Astrocyte of the spinal cord (primary cell): ENCODE results near the gene SPEG.

Experiments
- DNase-seq: peaks from one replicate; pipeline ENCODE4 v3.0.0; 2011; ENCODE audit warnings: low read depth, low spot score
- H3K4me3 ChIP-seq: 2 replicates; pipeline ENCODE4 v1.5.1; 2011; ENCODE audit warnings: low read depth, mild to moderate bottlenecking, low read length, moderate library complexity
- in situ Hi-C: cut with HindIII; loops from 2 replicates; pipeline ENCODE4 v1.10.0; 2017; ENCODE audit warnings: low sequenced_read_pairs
- TF ChIP-seq, protein P1 (sequence below): IDR thresholded peaks from 2 replicates; pipeline ENCODE4 v1.5.1; 2012; ENCODE audit warnings: low read depth, mild to moderate bottlenecking, low read length, inconsistent platforms

SPEG gene

DNA sequence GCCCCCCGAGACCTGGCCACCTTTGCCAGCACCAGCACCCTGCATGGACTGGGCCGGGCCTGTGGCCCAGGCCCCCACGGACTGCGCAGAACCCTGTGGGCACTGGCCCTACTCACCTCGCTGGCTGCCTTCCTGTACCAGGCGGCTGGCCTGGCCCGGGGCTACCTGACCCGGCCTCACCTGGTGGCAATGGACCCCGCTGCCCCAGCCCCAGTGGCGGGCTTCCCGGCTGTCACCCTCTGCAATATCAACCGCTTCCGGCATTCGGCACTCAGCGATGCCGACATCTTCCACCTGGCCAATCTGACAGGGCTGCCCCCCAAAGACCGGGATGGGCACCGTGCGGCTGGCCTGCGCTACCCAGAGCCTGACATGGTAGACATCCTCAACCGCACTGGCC, 80.2 kb downstream of the SPEG start:
- TF ChIP-seq, protein P1, sequence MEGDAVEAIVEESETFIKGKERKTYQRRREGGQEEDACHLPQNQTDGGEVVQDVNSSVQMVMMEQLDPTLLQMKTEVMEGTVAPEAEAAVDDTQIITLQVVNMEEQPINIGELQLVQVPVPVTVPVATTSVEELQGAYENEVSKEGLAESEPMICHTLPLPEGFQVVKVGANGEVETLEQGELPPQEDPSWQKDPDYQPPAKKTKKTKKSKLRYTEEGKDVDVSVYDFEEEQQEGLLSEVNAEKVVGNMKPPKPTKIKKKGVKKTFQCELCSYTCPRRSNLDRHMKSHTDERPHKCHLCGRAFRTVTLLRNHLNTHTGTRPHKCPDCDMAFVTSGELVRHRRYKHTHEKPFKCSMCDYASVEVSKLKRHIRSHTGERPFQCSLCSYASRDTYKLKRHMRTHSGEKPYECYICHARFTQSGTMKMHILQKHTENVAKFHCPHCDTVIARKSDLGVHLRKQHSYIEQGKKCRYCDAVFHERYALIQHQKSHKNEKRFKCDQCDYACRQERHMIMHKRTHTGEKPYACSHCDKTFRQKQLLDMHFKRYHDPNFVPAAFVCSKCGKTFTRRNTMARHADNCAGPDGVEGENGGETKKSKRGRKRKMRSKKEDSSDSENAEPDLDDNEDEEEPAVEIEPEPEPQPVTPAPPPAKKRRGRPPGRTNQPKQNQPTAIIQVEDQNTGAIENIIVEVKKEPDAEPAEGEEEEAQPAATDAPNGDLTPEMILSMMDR, result no peak
- DNase-seq, result no peak
- in situ Hi-C loops, result no loop called here
- no peak overlapping the region for H3K4me3 ChIP-seq

DNA sequence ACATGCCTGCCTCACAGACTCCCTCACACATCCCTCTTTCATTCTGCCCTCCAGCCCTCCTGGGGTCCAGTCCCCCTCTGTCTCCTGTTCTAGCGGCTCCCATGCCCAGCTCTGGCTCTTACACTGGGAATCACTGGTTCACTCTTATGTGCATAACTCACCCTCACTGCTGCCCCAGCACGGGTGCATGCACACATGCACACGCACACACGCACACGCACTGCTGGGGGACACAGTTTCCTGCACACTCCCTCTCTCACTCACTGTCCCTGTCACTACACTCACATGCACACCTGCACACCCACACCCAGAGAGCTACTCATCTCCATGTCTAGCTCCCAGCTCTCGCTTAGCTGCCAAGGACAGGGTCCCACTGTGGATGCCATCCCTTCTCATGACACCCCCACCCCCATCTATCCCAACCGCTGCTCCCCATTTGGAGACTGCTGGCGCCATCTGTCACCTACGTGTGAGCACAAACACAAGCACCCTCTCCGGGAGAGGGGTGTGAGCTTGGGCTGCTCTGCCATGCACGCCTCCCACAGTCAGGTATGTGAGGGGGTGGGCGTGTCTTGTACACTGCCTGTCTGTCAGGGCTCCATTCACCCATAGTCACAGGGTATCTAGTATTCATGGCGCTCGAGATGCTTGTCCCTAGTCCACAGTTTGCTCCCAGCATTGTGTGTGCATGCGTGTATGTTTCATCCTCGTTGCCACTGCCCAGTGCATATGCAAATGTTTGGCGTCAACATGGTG, 81.4 kb downstream of the SPEG start:
- no peak overlapping the region for H3K4me3 ChIP-seq
- DNase-seq, result no peak
- TF ChIP-seq, protein P1, result no peak
- in situ Hi-C loops, result no loop called here

DNA sequence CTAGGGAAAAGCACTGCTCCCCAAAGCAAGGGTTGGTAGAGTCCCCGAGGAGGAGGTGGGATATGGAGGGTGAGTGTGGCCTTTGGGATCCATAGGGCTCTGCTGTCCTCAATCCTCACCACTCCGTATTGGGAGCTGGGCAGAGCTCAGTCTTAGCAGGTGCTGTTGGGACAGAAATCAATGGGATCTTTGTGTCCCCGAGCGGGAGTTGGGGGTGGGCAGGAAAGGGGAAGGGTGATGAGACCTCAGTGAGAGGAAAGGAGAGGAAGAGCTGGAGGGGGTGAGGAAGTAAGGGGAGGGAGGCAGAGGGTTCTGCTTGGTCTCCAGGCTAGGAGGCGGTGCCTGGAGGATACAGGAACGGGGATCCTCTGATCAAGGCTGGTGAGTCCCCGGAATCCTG, 82.2 kb downstream of the SPEG start:
- in situ Hi-C loops, result no loop called here
- DNase-seq, result no peak
- no peak overlapping the region for H3K4me3 ChIP-seq
- TF ChIP-seq, protein P1, result no peak

DNA sequence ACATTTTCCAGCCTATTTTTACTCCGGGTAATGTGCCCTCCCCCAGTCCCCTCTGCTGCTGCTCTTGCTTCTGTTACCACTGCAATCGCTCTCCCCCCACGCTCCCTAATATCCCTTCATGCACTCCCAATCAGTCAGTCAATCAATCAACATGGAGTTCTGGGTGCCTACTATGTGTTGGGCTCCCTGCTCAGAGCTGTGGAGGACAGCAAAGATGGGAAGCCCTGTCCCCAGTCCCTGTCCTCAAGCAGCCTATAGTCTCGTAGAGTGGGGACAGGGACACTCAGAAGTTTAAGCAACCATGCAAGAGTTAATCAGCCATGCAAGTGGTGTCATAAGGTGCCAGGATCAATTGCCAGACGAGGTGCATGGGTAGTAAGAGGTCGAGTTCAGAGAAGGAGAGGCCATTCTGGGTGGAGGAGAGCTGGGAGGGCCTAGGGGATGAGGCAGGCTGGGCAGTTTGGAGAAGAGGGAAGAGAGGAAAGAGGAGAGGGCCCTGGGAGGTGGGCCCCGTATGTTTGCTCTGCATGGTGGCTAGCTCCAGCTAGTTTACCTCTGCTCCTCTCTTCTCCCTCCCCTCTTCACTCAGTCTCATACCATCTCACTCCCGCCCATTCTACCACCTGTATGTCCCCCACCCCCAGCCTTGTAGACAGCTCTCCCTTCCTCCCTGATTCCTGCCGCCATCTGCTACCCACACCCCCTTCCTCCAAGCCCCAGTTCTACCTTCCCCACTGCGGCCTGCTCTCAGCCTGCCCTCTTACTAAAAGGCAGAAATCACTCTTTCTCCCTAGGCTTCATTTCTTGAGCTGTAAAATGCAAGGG, 83.5 kb downstream of the SPEG start:
- TF ChIP-seq, protein P1, result no peak
- DNase-seq, result no peak
- no peak overlapping the region for H3K4me3 ChIP-seq
- in situ Hi-C loops, result no loop called here

DNA sequence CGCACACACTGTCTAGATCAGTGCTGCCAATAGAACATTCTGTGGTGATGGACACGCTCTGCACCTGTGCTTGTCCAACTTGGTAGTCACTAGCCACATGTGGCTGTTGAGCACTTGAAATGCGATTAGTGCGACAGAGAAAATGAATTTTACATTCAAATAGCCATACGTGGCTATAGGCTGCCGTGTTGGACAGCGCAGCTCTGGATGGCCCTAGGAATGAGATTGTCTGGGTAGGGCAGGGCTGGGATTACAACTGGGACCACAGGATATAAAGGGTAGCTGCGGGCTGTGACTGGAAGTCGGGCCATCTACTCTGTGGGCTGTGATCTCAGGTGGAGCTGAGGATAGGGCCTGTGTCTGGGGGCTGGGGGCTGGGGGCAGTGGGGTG, 84.9 kb downstream of the SPEG start:
- no peak overlapping the region for H3K4me3 ChIP-seq
- in situ Hi-C loops, result no loop called here
- TF ChIP-seq, protein P1, result no peak
- no peak for DNase-seq

DNA sequence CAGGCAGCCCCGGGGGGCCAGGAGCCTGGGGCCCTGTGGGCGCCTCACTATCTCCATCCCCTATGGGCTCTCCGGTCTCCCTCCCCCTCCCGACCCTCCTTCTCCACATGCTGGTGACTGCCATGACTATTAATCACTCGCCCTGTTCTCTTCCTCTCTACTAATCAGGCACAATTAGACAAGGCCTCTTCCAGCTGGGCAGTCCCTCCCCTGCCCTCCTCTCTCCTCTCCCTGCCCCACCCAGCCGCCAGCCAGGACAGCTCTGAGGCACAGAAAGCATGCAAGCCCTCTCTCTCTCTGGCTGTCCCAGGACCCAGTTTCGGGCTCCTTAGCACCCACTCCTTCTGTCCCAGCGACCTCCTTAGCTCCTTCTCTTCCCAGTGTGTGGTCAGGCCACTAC, 85.4 kb downstream of the SPEG start:
- in situ Hi-C loops, result no loop called here
- TF ChIP-seq, protein P1, result no peak
- no peak for DNase-seq
- no peak overlapping the region for H3K4me3 ChIP-seq
